ENCODE data around the gene GALNT17.

The GALNT17 gene

GRCh38 chr7:71339924-71340323 is 208.0 kb downstream of the GALNT17 start:
- Histone ChIP-seq H3K36me3 (no peaks in the 10 kb centered on the region), H3K4me3 (no peak overlapping the region), H3K4me1 (peaks cover 0 to 6% (median under 1%) of the 10 kb centered on the region in 10 experiments; a peak in 8 of 20 replicates), H3K9ac (no peak overlapping the region), H3K4me2 (no peak overlapping the region; a peak in 1 of 22 replicates), H3K9me3 (replicated peaks in 1 of 11) (peaks cover 16 to 30% (median 26%) of the 10 kb centered on the region in 11 experiments; a peak in 20 of 22 replicates), H3K27me3 (no peaks in the 10 kb centered on the region), H3K27ac (no peak overlapping the region), H4K20me1 (no peaks in the 10 kb centered on the region)
- no peak for TF ChIP-seq Cebpa-rat (IDR thresholded peaks at IDR 0.05)

- no peak overlapping the region for H3K4me2 ChIP-seq
- TF ChIP-seq Cebpa-rat (IDR thresholded peaks at IDR 0.05) = no peak
- H3K4me1 ChIP-seq = peaks cover 0 to 5% (median 0%) of the 10 kb centered on the region in 10 experiments; a peak in 1 of 20 replicates
Observed at GRCh38 chr7:71342202-71342601, 210.3 kb downstream of the GALNT17 start.

GRCh38 chr7:71343039-71343438 is 211.1 kb downstream of the GALNT17 start:
- H3K4me1 ChIP-seq = peaks cover 0 to 6% (median 0%) of the 10 kb centered on the region in 10 experiments; a peak in 2 of 20 replicates
- H3K27ac ChIP-seq = no peak overlapping the region
- H3K27me3 ChIP-seq = no peaks in the 10 kb centered on the region
- H3K4me3 ChIP-seq = no peak overlapping the region
- no peaks in the 10 kb centered on the region for H3K36me3 ChIP-seq
- no peak for TF ChIP-seq Cebpa-rat (IDR thresholded peaks at IDR 0.05)
- peaks cover 10 to 32% (median 20%) of the 10 kb centered on the region in 11 experiments; a peak in 18 of 22 replicates for H3K9me3 ChIP-seq (replicated peaks in 1 of 11)
- no peaks in the 10 kb centered on the region for H4K20me1 ChIP-seq
- no peak overlapping the region for H3K9ac ChIP-seq
- no peak overlapping the region for H3K4me2 ChIP-seq

More at GRCh38 chr7:71342202-71342601, 210.3 kb downstream of the GALNT17 start:
- peaks cover 10 to 32% (median 20%) of the 10 kb centered on the region in 11 experiments; a peak in 18 of 22 replicates for H3K9me3 ChIP-seq (replicated peaks in 1 of 11)
- no peaks in the 10 kb centered on the region for H3K27me3 ChIP-seq
- no peaks in the 10 kb centered on the region for H4K20me1 ChIP-seq
- no peak overlapping the region for H3K4me3 ChIP-seq
- H3K27ac ChIP-seq = no peak overlapping the region
- H3K9ac ChIP-seq = no peak overlapping the region
- no peaks in the 10 kb centered on the region for H3K36me3 ChIP-seq

GRCh38 chr7:71343892-71344291 is 211.9 kb downstream of the GALNT17 start:
- no peaks in the 10 kb centered on the region for H3K36me3 ChIP-seq
- H3K4me2 ChIP-seq = no peak overlapping the region
- TF ChIP-seq Cebpa-rat (IDR thresholded peaks at IDR 0.05) = no peak
- no peak overlapping the region for H3K4me3 ChIP-seq
- H3K9ac ChIP-seq = no peak overlapping the region
- peaks cover 0 to 6% (median 0%) of the 10 kb centered on the region in 10 experiments; a peak in 2 of 20 replicates for H3K4me1 ChIP-seq
- H3K9me3 ChIP-seq (replicated peaks in 1 of 11) = peaks cover 10 to 32% (median 20%) of the 10 kb centered on the region in 11 experiments; a peak in 18 of 22 replicates
- H3K27ac ChIP-seq = no peak overlapping the region
- H3K27me3 ChIP-seq = no peaks in the 10 kb centered on the region
- H4K20me1 ChIP-seq = no peaks in the 10 kb centered on the region

- no peak overlapping the region for H3K4me2 ChIP-seq
- H3K27me3 ChIP-seq = no peaks in the 10 kb centered on the region
- peaks cover 10 to 32% (median 20%) of the 10 kb centered on the region in 11 experiments; a peak in 18 of 22 replicates for H3K9me3 ChIP-seq (replicated peaks in 1 of 11)
- no peaks in the 10 kb centered on the region for H4K20me1 ChIP-seq
- no peak overlapping the region for H3K9ac ChIP-seq
- H3K27ac ChIP-seq = no peak overlapping the region
- no peak overlapping the region for H3K4me3 ChIP-seq
- TF ChIP-seq Cebpa-rat (IDR thresholded peaks at IDR 0.05) = no peak
- H3K36me3 ChIP-seq = no peaks in the 10 kb centered on the region
- H3K4me1 ChIP-seq = peaks cover 0 to 6% (median 0%) of the 10 kb centered on the region in 10 experiments; a peak in 1 of 20 replicates
Observed at GRCh38 chr7:71345117-71345884, 213.4 kb downstream of the GALNT17 start.

- no peak for TF ChIP-seq Cebpa-rat (IDR thresholded peaks at IDR 0.05)
- Histone ChIP-seq H3K4me3 (no peak overlapping the region), H3K36me3 (no peaks in the 10 kb centered on the region), H3K4me1 (peaks cover 0 to 6% (median 0%) of the 10 kb centered on the region in 10 experiments; a peak in 1 of 20 replicates), H3K27ac (no peak overlapping the region), H3K4me2 (no peak overlapping the region), H3K27me3 (no peaks in the 10 kb centered on the region), H3K9me3 (replicated peaks in 1 of 11) (peaks cover 0 to 38% (median 15%) of the 10 kb centered on the region in 11 experiments; a peak in 20 of 22 replicates), H4K20me1 (no peaks in the 10 kb centered on the region), H3K9ac (no peak overlapping the region)
Observed at GRCh38 chr7:71348821-71349681, 217.1 kb downstream of the GALNT17 start.

GRCh38 chr7:71349682-71350481 is 217.9 kb downstream of the GALNT17 start:
- no peaks in the 10 kb centered on the region for H3K27me3 ChIP-seq

GRCh38 chr7:71350680-71351079 is 218.7 kb downstream of the GALNT17 start:
- H3K27ac ChIP-seq = no peak overlapping the region
- peaks cover 0 to 6% (median 0%) of the 10 kb centered on the region in 10 experiments; a peak in 1 of 20 replicates for H3K4me1 ChIP-seq
- peaks cover 0 to 28% (median 7%) of the 10 kb centered on the region in 11 experiments; a peak in 12 of 22 replicates for H3K9me3 ChIP-seq (replicated peaks in 1 of 11)
- H3K9ac ChIP-seq = no peak overlapping the region
- no peaks in the 10 kb centered on the region for H3K36me3 ChIP-seq
- no peaks in the 10 kb centered on the region for H3K27me3 ChIP-seq
- no peak overlapping the region for H3K4me2 ChIP-seq
- no peaks in the 10 kb centered on the region for H4K20me1 ChIP-seq
- H3K4me3 ChIP-seq = no peak overlapping the region
- no peak for TF ChIP-seq Cebpa-rat (IDR thresholded peaks at IDR 0.05)

More at GRCh38 chr7:71349682-71350481, 217.9 kb downstream of the GALNT17 start:
- no peak overlapping the region for H3K9ac ChIP-seq
- no peaks in the 10 kb centered on the region for H4K20me1 ChIP-seq
- no peaks in the 10 kb centered on the region for H3K36me3 ChIP-seq
- H3K9me3 ChIP-seq (replicated peaks in 1 of 11) = peaks cover 0 to 30% (median 7%) of the 10 kb centered on the region in 11 experiments; a peak in 16 of 22 replicates
- no peak overlapping the region for H3K4me2 ChIP-seq
- H3K27ac ChIP-seq = no peak overlapping the region
- H3K4me1 ChIP-seq = peaks cover 0 to 6% (median 0%) of the 10 kb centered on the region in 10 experiments; a peak in 1 of 20 replicates
- no peak for TF ChIP-seq Cebpa-rat (IDR thresholded peaks at IDR 0.05)
- no peak overlapping the region for H3K4me3 ChIP-seq

All from BLaER1 treated with 17β-estradiol and CSF1 and Interleukin-3, amounts not matched to agents 10 nM and 100 nM (cell line).